H1 (cell line): ENCODE results near the gene TINAG. TPM values are rescaled to one million over a fixed set of nuclear protein-coding genes. Genes with fewer than 3 reads are reported as not detected.

Source experiments
- E2F6 ChIP-seq: IDR thresholded peaks from 2 replicates; pipeline ENCODE4 v1.6.1; 2012; ENCODE audit warnings: inconsistent platforms
- HDAC6 ChIP-seq: IDR thresholded peaks from one replicate; pipeline ENCODE4 v1.7.1; 2012; ENCODE audit warnings: low read depth, mild to moderate bottlenecking, inconsistent platforms, low read length, moderate library complexity
- JUN ChIP-seq: IDR thresholded peaks from 2 replicates; pipeline ENCODE4 v1.6.1; 2011; ENCODE audit warnings: low read depth, mild to moderate bottlenecking, improper control_type of control experiment, low read length
- polyA plus RNA-seq, 7 experiments: library from polyadenylated mRNA; depleted of rRNA in 3 of 7; stranded (reverse) in 5 of 7; unstranded in 2 of 7; fragments of >200 nt in 5 of 7; fragments of 200-250 nt in 2 of 7; gene quantifications; 1 replicate in 5 of 7; 2 replicates in 1 of 7; 4 replicates in 1 of 7; pipeline versions ENCODE4 v1.2.1 to v1.2.3, GENCODE V29; 2011 to 2013; ENCODE audit warnings: missing spikeins in 2 of 7, mixed read lengths in 2 of 7
- total RNA-seq: library from RNA; stranded (reverse); fragmentation: NEBNext Ultra II Directional; extraction: Animal tissue kit (Norgen Biotek cat#: 25700); gene quantifications from 2 replicates; pipeline ENCODE4 v1.2.1, GENCODE V29; 2021

Gene TINAG
- total and polyA plus RNA-seq, 2 of the 8 experiments (the other 6 are each of a cell fraction or from before 2014, with no cell fraction given), result not detected

GRCh38 chr6:54415517-54415916 lies 107.3 kb downstream of the TINAG start (continued):
- TF ChIP-seq HDAC6, result no peak
- TF ChIP-seq JUN, result no peak
- no peak for TF ChIP-seq E2F6
